ENCODE results near the gene SNX8. TPM values are rescaled to one million over a fixed set of nuclear protein-coding genes. Genes with fewer than 3 reads are reported as not detected.

The SNX8 gene
- total RNA-seq, 2 donors from 2014 or later: 20.0 to 23.0 TPM

DNA sequence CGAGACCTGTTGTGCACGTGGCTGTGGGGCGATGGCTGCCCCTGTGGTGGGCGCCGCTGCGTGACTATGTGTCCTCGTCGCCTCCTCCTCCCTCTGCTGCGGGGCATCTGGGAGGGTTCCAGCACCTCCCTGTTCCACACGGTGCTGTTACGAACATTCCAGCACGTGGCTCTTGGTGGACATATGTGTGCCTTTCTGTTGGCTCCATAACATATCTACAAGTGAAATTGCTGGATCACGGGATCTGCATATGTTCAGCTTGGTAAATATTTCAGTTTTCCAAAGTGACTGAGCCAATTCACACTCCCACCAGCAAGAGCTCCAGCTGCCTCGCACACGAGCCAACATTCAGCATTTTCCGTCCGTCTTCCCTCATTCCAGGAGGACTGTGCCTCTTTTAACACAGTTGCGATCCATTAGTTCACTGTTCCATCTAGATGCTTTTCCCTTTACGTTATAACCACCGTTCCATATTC, 25.1 kb downstream of the SNX8 start:
- Histone ChIP-seq H3K36me3 (no peaks in the 10 kb centered on the region), H3K27me3 (no peaks in the 10 kb centered on the region), H3K4me1 (no peaks in the 10 kb centered on the region), H3K27ac (no peak overlapping the region), H3K4me3 (no peak overlapping the region), H3K9me3 (no peaks in the 10 kb centered on the region)
- TF ChIP-seq, protein P1, sequence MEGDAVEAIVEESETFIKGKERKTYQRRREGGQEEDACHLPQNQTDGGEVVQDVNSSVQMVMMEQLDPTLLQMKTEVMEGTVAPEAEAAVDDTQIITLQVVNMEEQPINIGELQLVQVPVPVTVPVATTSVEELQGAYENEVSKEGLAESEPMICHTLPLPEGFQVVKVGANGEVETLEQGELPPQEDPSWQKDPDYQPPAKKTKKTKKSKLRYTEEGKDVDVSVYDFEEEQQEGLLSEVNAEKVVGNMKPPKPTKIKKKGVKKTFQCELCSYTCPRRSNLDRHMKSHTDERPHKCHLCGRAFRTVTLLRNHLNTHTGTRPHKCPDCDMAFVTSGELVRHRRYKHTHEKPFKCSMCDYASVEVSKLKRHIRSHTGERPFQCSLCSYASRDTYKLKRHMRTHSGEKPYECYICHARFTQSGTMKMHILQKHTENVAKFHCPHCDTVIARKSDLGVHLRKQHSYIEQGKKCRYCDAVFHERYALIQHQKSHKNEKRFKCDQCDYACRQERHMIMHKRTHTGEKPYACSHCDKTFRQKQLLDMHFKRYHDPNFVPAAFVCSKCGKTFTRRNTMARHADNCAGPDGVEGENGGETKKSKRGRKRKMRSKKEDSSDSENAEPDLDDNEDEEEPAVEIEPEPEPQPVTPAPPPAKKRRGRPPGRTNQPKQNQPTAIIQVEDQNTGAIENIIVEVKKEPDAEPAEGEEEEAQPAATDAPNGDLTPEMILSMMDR (IDR thresholded peaks at IDR 0.05): no peak
- no peak for DNase-seq (ENCODE audit: low spot score)

DNA sequence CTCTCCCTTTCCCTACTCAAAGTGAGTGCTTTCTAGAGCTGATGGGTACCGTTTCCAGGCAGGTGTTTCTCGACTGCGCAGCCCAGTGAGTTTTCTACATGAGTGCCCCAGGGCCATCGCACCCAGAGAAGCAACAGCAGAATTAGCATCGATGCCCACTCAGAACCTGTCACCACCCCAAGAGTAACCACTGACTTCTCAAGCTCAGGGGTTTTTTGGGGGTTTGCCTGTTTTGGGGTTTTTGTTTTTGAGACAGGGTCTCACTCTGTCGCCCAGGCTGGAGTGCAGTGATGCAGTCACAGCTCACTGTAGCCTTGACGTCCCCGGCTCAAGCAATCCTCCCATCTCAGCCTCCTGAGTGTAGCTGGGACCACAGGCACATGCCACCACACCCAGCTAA, 25.7 kb downstream of the SNX8 start:
- no peak for DNase-seq (ENCODE audit: low spot score)
- Histone ChIP-seq H3K27me3 (no peaks in the 10 kb centered on the region), H3K9me3 (no peaks in the 10 kb centered on the region), H3K36me3 (no peaks in the 10 kb centered on the region), H3K4me1 (no peaks in the 10 kb centered on the region), H3K27ac (no peak overlapping the region), H3K4me3 (no peak overlapping the region)
- TF ChIP-seq, protein P1 (IDR thresholded peaks at IDR 0.05): no peak

DNA sequence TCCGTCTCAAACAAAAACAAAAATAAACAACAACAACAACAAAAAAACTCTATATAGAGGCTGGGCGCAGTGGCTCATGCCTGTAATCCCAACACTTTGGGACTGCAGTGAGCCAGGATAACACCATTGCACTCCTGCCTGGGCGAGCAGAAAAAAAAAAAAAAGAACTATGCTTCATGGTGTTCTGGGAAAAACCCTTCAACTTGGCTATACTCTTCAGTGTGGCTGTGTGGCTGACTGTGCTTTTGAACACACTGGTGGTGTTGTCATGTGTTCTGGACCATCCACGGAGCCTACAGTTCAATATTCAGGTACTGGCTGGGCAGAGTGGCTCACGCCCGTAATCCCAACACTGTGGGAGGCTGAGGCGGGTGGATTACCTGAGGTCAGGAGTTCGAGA, 26.5 kb downstream of the SNX8 start:
- Histone ChIP-seq H3K4me1 (no peaks in the 10 kb centered on the region), H3K27me3 (no peaks in the 10 kb centered on the region), H3K27ac (no peak overlapping the region), H3K9me3 (no peaks in the 10 kb centered on the region), H3K4me3 (no peak overlapping the region), H3K36me3 (no peaks in the 10 kb centered on the region)
- TF ChIP-seq, protein P1 (IDR thresholded peaks at IDR 0.05): no peak
- no peak for DNase-seq (ENCODE audit: low spot score)

DNA sequence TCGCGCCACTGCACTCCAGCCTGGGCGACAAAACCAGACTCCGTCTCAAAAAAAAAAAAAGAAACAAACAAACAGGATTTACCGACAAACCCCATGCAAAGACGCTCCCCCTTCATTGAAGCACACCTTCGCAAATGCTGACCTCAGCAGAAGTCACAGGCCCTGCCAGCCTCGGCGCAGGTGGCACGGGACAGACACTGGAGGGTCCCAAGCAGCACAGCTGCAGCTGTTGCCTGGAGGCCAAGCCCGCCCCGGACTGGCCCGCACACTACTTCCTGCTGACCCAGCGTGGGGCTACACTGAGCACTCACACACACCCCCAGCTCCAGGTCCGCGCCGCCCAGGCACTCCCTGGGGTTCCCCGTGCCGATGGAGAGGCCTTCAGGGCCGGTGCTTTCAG, 31.2 kb downstream of the SNX8 start:
- TF ChIP-seq, protein P1 (IDR thresholded peaks at IDR 0.05): no peak
- DNase-seq (ENCODE audit: low spot score): no peak
- Histone ChIP-seq H3K4me1 (peaks cover 0 to 18% of the 10 kb centered on the region in 2 donors), H3K36me3 (no peaks in the 10 kb centered on the region), H3K4me3 (no peak overlapping the region), H3K9me3 (no peaks in the 10 kb centered on the region), H3K27me3 (no peaks in the 10 kb centered on the region), H3K27ac (no peak overlapping the region)

DNA sequence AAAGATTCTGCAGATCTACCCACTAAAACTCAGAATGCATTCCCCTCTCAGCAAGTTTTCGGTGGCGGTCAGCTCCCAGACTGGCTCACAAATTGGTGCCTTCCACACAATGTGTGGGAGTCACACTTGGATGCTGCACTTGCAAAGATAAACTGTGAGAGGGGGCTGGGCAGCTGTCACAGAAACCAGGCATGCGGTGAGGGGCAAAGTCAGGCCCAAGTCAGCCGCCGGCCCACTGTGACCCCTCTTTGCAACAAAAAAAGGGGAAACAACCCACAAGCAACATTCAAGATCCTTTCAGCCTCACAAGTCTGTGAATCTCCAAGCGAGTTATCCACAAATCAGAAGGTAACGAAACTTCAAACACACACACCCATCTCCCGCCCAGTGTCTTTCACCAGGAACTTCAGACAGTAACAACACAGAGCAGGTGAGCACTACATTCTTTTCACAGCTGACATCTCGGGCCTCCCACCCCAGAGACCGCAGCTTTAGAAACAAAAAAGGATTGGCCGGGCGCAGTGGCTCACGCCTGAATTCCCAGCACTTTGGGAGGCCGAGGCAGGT, 32.0 kb downstream of the SNX8 start:
- Histone ChIP-seq H3K9me3 (no peaks in the 10 kb centered on the region), H3K4me1 (peaks cover 0 to 18% of the 10 kb centered on the region in 2 donors), H3K27me3 (no peaks in the 10 kb centered on the region), H3K36me3 (peaks cover 2% of the 10 kb centered on the region), H3K4me3 (no peak overlapping the region), H3K27ac (no peak overlapping the region)
- DNase-seq (ENCODE audit: low spot score): no peak
- TF ChIP-seq, protein P1 (IDR thresholded peaks at IDR 0.05): no peak

DNA sequence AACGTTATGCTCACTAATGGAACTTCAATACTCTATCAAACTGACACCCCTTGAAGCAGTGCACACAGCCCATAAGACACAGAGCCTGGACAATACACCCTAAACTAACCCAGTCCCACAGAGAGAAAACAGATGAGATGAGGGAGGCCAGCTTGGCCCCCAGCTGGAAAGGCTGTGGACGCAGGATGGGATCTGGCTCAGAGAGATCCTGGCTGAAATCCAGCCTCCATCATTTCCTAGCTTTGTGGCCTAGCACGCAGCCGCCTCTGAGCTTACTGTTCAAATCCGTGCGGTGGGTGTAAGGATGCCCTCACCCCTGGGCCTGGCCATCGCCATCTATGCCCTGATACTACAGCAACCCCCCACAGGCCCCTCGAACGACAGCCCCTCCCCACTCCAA, 32.7 kb downstream of the SNX8 start:
- Histone ChIP-seq H3K4me3 (no peak overlapping the region), H3K27me3 (no peaks in the 10 kb centered on the region), H3K4me1 (peaks cover 0 to 18% of the 10 kb centered on the region in 2 donors), H3K9me3 (no peaks in the 10 kb centered on the region), H3K36me3 (peaks cover 7% of the 10 kb centered on the region), H3K27ac (no peak overlapping the region)
- DNase-seq (ENCODE audit: low spot score): no peak
- TF ChIP-seq, protein P1 (IDR thresholded peaks at IDR 0.05): no peak
